CD4-positive, alpha-beta T cell (primary cell): ENCODE results near the gene STX3. TPM values are rescaled to one million over a fixed set of nuclear protein-coding genes. Genes with fewer than 3 reads are reported as not detected.

Source experiments
- ATAC-seq: fragments of 200-7000 bp; cut with Tn5 transposase; one replicate; pipeline ENCODE4 v1.10.0; 2022; ENCODE audit warnings: mild to moderate bottlenecking; ENCODE audit not compliant: poor library complexity
- CTCF ChIA-PET: fragments of 350-600 bp; sonication (Branson Sonifier 250); formaldehyde crosslinking; loops from one replicate; lab custom pipeline; 2021; ENCODE audit warnings: antibody characterized with exemption, inconsistent platforms; lab: Charles Lee
- POLR2A ChIA-PET: fragments of 350-600 bp; sonication (Branson Sonifier 250); formaldehyde crosslinking; loops from one replicate; lab custom pipeline; 2021; ENCODE audit warnings: antibody characterized with exemption, inconsistent platforms; lab: Charles Lee
- DNase-seq, 14 experiments: peaks; one replicate each; pipeline ENCODE4 v3.0.0-alpha.2; 2013 to 2020; ENCODE audit warnings: mixed read lengths in 2 of 14
- H3K27ac ChIP-seq, 2 donors: one replicate each; pipeline versions ENCODE4 v1.5.1 to v1.7.0; 2013; ENCODE audit warnings: low read length in 2 of 2, low read depth in 1 of 2, mild to moderate bottlenecking in 1 of 2
- H3K27me3 ChIP-seq, 2 experiments: 1 replicate in 1 of 2; 2 replicates in 1 of 2; pipeline versions ENCODE4 v1.6.1 to v1.7.0; 2013; ENCODE audit warnings: low read length in 2 of 2, control low read depth in 1 of 2, mild to moderate bottlenecking in 1 of 2, moderate library complexity in 1 of 2; ENCODE audit not compliant: insufficient read depth in 2 of 2, control insufficient read depth in 1 of 2
- H3K36me3 ChIP-seq: one replicate; pipeline ENCODE4 v1.6.1; 2013; ENCODE audit warnings: low read length, control low read depth; ENCODE audit not compliant: insufficient read depth
- H3K4me1 ChIP-seq: one replicate; pipeline ENCODE4 v1.6.1; 2013; ENCODE audit warnings: low read length, control low read depth; ENCODE audit not compliant: insufficient read depth
- H3K4me3 ChIP-seq: one replicate; pipeline ENCODE4 v1.5.1; 2013; ENCODE audit warnings: mild to moderate bottlenecking, low read length, moderate library complexity
- H3K9me3 ChIP-seq, 2 experiments: 1 replicate in 1 of 2; 2 replicates in 1 of 2; pipeline versions ENCODE4 v1.6.1 to v1.7.0; 2013; ENCODE audit warnings: low read length in 2 of 2, mild to moderate bottlenecking in 2 of 2, control low read depth in 1 of 2, moderate library complexity in 1 of 2; ENCODE audit not compliant: control insufficient read depth in 1 of 2, insufficient read depth in 1 of 2
- H3K27ac Mint-ChIP-seq: one replicate; pipeline ENCODE4 v1.8.0; 2020; ENCODE audit warnings: mixed read lengths
- H3K27me3 Mint-ChIP-seq: one replicate; pipeline ENCODE4 v1.8.0; 2021; ENCODE audit warnings: mixed read lengths
- H3K36me3 Mint-ChIP-seq: one replicate; pipeline ENCODE4 v1.8.0; 2021; ENCODE audit warnings: low read depth, mixed read lengths
- H3K4me1 Mint-ChIP-seq: one replicate; pipeline ENCODE4 v1.8.0; 2021; ENCODE audit warnings: low read depth, mixed read lengths
- H3K4me3 Mint-ChIP-seq: one replicate; pipeline ENCODE4 v1.8.0; 2020; ENCODE audit warnings: mild to moderate bottlenecking, mixed read lengths
- H3K9me3 Mint-ChIP-seq: one replicate; pipeline ENCODE4 v1.8.0; 2020; ENCODE audit warnings: mixed read lengths
- intact Hi-C, 2 experiments: fragments of 100-400 bp; cut with DNase I in 1 of 2; cut with micrococcal nuclease in 1 of 2; formaldehyde crosslinking; loops; one replicate each; pipeline versions ENCODE4 v1.15.1 to v1.9.0; 2023 to 2025; cut with DNase I, micrococcal nuclease
- total RNA-seq, 174 experiments: library from RNA in 2 of 174; stranded (reverse) in 2 of 174; gene quantifications; one replicate each; pipeline ENCODE4 v1.2.3 and lab custom pipeline; 2021 to 2026
- TF ChIP-seq, protein P1 (sequence below): fragments of 200-600 bp; IDR thresholded peaks from one replicate; pipeline ENCODE4 v1.8.0; 2022; ENCODE audit warnings: antibody characterized with exemption, mild to moderate bottlenecking

Gene STX3
- total RNA-seq, 2 experiments from 2014 or later: 4.6 to 6.4 TPM

DNA sequence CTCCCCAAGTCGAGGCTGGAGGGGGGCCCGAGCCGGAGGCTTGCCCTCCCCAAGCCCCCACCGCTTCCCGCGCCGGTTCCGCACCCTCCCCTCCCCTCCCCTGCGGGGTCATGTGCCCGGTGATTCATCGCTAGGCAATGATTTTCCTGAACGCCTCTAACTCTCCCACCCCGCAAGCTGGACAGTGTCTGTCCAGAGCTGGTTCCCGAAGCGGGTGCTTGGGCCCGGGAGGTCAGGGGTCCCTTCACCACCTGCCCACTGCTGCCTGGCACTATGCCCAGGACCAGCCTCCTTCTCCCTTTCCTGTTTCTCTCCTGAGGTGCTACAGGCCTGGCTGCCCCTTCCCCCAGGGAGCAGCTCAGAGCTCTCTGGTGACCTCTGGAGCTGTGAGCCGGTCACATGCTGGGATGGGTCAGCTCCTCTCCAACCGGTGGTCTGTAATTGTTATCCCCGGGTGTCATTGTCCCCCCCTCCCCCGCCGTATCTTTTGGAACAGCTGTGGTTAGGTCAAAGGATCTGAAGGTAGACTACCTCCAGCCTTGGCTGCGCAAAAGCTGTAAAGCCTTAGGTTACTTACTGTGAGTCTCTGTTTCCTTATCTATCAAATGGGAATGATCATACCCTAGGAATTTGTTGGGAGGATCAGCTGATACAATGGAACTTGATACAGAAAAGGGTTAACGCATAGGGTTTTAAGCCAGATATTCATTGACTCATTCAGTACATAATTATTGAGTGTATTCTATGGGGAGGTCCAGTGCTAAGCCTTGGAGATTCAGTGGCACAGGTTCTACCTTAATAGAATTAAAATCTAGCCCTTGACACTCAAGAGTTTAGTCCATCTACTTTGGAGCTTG lies 753 bp downstream of the STX3 start:
- Mint-ChIP-seq H3K4me3 (peak overlapping the region; percentile 90), H3K9me3 (no peaks in the 10 kb centered on the region), H3K27ac (peak overlapping the region; percentile 3), H3K36me3 (peaks cover 3% of the 10 kb centered on the region), H3K27me3 (peaks cover 7% of the 10 kb centered on the region), H3K4me1 (peaks cover 26% of the 10 kb centered on the region)
- intact Hi-C loops: loop anchor here (2.0 to 5.0 kb wide), 4 partner anchors 55 to 209 kb away; partner anchors contain the start of gene MRPL16 (in 1 of the 2)
- DNase-seq (peak; percentile 9 to 75 (median 48)), ATAC-seq (peak; percentile 49)
- TF ChIP-seq, protein P1, sequence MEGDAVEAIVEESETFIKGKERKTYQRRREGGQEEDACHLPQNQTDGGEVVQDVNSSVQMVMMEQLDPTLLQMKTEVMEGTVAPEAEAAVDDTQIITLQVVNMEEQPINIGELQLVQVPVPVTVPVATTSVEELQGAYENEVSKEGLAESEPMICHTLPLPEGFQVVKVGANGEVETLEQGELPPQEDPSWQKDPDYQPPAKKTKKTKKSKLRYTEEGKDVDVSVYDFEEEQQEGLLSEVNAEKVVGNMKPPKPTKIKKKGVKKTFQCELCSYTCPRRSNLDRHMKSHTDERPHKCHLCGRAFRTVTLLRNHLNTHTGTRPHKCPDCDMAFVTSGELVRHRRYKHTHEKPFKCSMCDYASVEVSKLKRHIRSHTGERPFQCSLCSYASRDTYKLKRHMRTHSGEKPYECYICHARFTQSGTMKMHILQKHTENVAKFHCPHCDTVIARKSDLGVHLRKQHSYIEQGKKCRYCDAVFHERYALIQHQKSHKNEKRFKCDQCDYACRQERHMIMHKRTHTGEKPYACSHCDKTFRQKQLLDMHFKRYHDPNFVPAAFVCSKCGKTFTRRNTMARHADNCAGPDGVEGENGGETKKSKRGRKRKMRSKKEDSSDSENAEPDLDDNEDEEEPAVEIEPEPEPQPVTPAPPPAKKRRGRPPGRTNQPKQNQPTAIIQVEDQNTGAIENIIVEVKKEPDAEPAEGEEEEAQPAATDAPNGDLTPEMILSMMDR: no peak
- peak overlapping the region in 1 of 2 donors; percentile 34 for H3K27ac ChIP-seq
- H3K36me3 ChIP-seq: peaks cover under 1% of the 10 kb centered on the region
- ChIA-PET POLR2A (interaction anchor here (0.7 to 3.2 kb wide), 10 partner anchors 11 to 197 kb away, joined by 3 to 21 read pairs (median 6); partner anchors contain the start of genes MRPL16, OSBP and PATL1), CTCF (interaction anchor here (0.6 to 4.1 kb wide), 4 partner anchors 45 to 1976 kb away, joined by 3 to 50 read pairs (median 21); partner anchors contain the start of gene MRPL16)
- H3K27me3 ChIP-seq: peaks cover 4% of the 10 kb centered on the region in 2 experiments
- peak overlapping the region; percentile 89 for H3K4me3 ChIP-seq
- H3K9me3 ChIP-seq: no peaks in the 10 kb centered on the region
- H3K4me1 ChIP-seq: peaks cover 28% of the 10 kb centered on the region

DNA sequence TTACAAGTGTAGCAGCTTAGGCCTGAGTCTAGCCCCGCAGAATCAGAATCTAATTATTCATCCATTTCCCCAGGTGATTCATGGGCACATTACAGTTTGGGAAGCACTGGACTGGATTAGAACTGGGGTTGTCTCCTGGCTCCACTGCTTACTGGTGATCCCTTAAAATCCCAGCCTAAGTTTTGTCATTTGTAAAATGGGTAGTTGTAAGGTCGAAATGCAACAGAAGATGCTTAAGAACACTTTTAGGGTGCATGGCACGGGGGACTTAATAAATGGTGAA lies 1.3 kb downstream of the STX3 start:
- Mint-ChIP-seq H3K27ac (peak overlapping the region; percentile 3), H3K27me3 (peaks cover 4% of the 10 kb centered on the region), H3K4me3 (peak overlapping the region; percentile 90), H3K36me3 (peaks cover 3% of the 10 kb centered on the region), H3K4me1 (peaks cover 26% of the 10 kb centered on the region), H3K9me3 (no peaks in the 10 kb centered on the region)
- Histone ChIP-seq H3K27me3 (peaks cover 0 to 4% of the 10 kb centered on the region in 2 experiments), H3K4me1 (peaks cover 28% of the 10 kb centered on the region), H3K27ac (no peak overlapping the region), H3K4me3 (no peak overlapping the region), H3K36me3 (peaks cover 3% of the 10 kb centered on the region), H3K9me3 (no peaks in the 10 kb centered on the region)
- no peak for ATAC-seq
- DNase-seq: peak in 1 of 14 experiments; percentile 21
- intact Hi-C loops: loop anchor here in 1 of 2 experiments (5.0 kb wide), 3 partner anchors 84 to 209 kb away; no protein-coding TSS in a partner anchor
- ChIA-PET CTCF (interaction anchor here (0.6 to 4.1 kb wide), 3 partner anchors 45 to 91 kb away, joined by 3 to 50 read pairs (median 37); partner anchors contain the start of gene MRPL16), POLR2A (interaction anchor here (0.9 to 3.2 kb wide), 6 partner anchors 11 to 87 kb away, joined by 3 to 21 read pairs (median 11); partner anchors contain the start of genes MRPL16 and PATL1)
- TF ChIP-seq, protein P1: no peak

DNA sequence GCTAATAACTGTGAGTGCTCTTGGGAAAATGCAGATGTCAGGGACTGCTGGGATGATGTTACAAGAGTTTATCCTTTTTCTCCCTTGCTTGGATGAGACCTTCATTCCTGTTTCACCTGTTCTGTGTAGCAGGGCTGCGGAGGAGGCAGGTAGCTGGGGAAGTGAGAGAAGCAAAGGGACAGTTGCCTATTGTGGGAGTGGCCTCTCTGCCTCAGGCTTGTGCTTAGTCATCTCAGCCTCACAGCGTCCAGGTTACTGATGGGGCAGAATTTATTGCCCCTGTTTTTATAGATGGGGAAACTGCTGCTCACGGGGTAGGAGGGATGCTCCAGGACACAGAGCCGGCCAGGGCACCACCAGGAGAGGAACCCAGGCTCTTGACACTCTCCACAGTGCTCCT lies 1.7 kb downstream of the STX3 start:
- peaks cover 3% of the 10 kb centered on the region for H3K36me3 ChIP-seq
- Mint-ChIP-seq H3K27me3 (peaks cover under 1% of the 10 kb centered on the region), H3K4me3 (peak overlapping the region; percentile 90), H3K9me3 (no peaks in the 10 kb centered on the region), H3K4me1 (peaks cover 26% of the 10 kb centered on the region), H3K36me3 (peaks cover 3% of the 10 kb centered on the region), H3K27ac (no peak overlapping the region)
- intact Hi-C loops: loop anchor here in 1 of 2 experiments (5.0 kb wide), 3 partner anchors 85 to 210 kb away; no protein-coding TSS in a partner anchor
- TF ChIP-seq, protein P1: no peak
- POLR2A ChIA-PET: interaction anchor here (1.5 to 3.2 kb wide), 2 partner anchors 16 to 18 kb away, joined by 5 to 21 read pairs; no protein-coding TSS in a partner anchor
- ATAC-seq: no peak
- H3K27me3 ChIP-seq: peaks cover 0 to 4% of the 10 kb centered on the region in 2 experiments
- no peak overlapping the region for H3K4me3 ChIP-seq
- DNase-seq: peak in 3 of 14 experiments; percentile 9 to 31 (median 21)
- H3K27ac ChIP-seq: no peak overlapping the region
- CTCF ChIA-PET: interaction anchor here (0.6 to 4.1 kb wide), 3 partner anchors 44 to 91 kb away, joined by 3 to 50 read pairs (median 37); partner anchors contain the start of gene MRPL16
- H3K4me1 ChIP-seq: peaks cover 28% of the 10 kb centered on the region
- no peaks in the 10 kb centered on the region for H3K9me3 ChIP-seq
